ENCODE measurements around the gene STXBP6.

STXBP6 gene

DNA sequence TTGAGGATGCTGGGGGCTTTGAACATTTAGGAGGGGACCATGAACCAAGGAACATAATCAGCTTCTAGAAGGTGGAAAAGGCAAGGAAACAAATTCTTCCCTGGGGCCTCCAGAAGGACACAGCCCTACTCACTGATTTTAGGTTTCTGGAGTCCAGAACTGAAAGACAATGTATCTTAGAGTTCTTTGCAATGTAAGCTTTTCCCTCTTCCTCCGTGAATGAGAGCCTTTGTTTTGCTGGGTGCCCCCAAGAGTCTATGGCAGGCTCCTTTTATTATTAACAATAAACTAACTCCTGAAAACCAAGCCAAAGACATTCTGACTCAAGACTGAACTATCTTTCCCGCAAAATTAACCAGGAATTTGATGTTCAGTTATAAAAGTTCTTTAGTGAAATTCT, 204.1 kb downstream of the STXBP6 start:
- WGBS (ENCODE audit: insufficient coverage): 100% methylated on average over 1 of the region's 2 CpGs
- no peak for DNase-seq
- CTCF ChIA-PET: interaction anchor here (1.5 kb wide), 1 partner anchor 12 kb away, joined by 3 read pairs; no protein-coding TSS in a partner anchor
- POLR2A ChIA-PET: no interaction called here
- H3K27me3 ChIP-seq (replicated peaks in 2 of 5; ENCODE audit: control insufficient read depth in 4 of 5, insufficient read depth in 5 of 5, low read length in 4 of 5): no peaks in the 10 kb centered on the region
- no peak overlapping the region for H3K4me3 ChIP-seq (ENCODE audit: control insufficient read depth in 1 of 7, extremely low read depth in 1 of 7, insufficient read depth in 4 of 7, low read depth in 2 of 7, low read length in 6 of 7)
- no peak overlapping the region for H3K27ac ChIP-seq (ENCODE audit: insufficient read depth in 1 of 2, low read depth in 1 of 2, low read length in 2 of 2, poor library complexity in 1 of 2, severe bottlenecking in 2 of 2)
- no peaks in the 10 kb centered on the region for H3K36me3 ChIP-seq (ENCODE audit: control insufficient read depth in 4 of 4, insufficient read depth in 4 of 4, low read length in 3 of 4)
- H3K9me3 ChIP-seq (ENCODE audit: control extremely low read depth in 1 of 5, control insufficient read depth in 4 of 5, insufficient read depth in 2 of 5, low read depth in 1 of 5, low read length in 4 of 5): no peaks in the 10 kb centered on the region
- H3K4me1 ChIP-seq (ENCODE audit: control extremely low read depth in 1 of 4, control insufficient read depth in 4 of 4, insufficient read depth in 4 of 4, low read length in 3 of 4): peaks cover 0 to 5% (median under 1%) of the 10 kb centered on the region in 4 experiments

DNA sequence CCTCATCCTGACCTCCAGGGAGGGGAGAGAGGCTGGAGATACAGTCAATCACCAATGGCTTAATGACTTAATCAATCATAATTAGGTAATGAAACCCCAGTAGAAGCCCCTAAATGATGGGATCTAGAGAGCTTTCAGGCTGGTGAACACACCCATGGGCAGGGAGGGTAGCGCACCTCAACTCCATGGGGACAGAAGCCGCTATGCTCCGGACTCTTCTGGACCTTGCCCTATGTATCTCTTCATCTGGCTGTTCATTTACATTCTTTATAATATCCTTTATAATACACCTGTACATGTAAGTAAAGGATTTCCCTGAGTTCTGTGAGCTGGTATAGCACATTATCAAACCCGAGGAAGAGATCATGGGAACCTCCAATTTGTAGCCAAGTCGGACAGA, 205.9 kb downstream of the STXBP6 start:
- Histone ChIP-seq H3K4me1 (ENCODE audit: control extremely low read depth in 1 of 4, control insufficient read depth in 4 of 4, insufficient read depth in 4 of 4, low read length in 3 of 4) (peaks cover 0 to 5% (median under 1%) of the 10 kb centered on the region in 4 experiments), H3K27me3 (replicated peaks in 2 of 5; ENCODE audit: control insufficient read depth in 4 of 5, insufficient read depth in 5 of 5, low read length in 4 of 5) (no peaks in the 10 kb centered on the region), H3K9me3 (ENCODE audit: control extremely low read depth in 1 of 5, control insufficient read depth in 4 of 5, insufficient read depth in 2 of 5, low read depth in 1 of 5, low read length in 4 of 5) (no peaks in the 10 kb centered on the region), H3K36me3 (ENCODE audit: control insufficient read depth in 4 of 4, insufficient read depth in 4 of 4, low read length in 3 of 4) (no peaks in the 10 kb centered on the region), H3K27ac (ENCODE audit: insufficient read depth in 1 of 2, low read depth in 1 of 2, low read length in 2 of 2, poor library complexity in 1 of 2, severe bottlenecking in 2 of 2) (no peak overlapping the region), H3K4me3 (ENCODE audit: control insufficient read depth in 1 of 7, extremely low read depth in 1 of 7, insufficient read depth in 4 of 7, low read depth in 2 of 7, low read length in 6 of 7) (no peak overlapping the region)
- ChIA-PET POLR2A (no interaction called here), CTCF (no interaction called here)
- no peak for DNase-seq
- WGBS (ENCODE audit: insufficient coverage): 95% methylated on average over 2 of the region's 5 CpGs

DNA sequence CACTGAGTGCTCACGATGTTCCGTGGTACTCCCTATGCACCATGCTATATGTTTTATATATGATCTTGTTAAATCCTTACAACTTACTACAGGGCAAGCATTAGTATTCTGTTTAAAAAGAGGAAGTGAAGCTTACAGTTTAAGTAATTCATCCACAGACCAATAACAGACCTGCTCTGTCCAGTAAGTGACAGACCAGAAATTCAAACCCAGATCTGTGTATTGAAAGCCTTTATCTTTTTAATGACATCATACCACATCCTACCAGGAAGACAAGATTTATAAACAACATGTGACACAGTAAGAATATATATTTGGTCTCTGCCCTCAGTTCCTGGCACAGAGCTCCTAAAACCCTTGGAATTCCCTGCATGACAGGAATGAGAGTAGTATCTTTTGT, 206.5 kb downstream of the STXBP6 start:
- Histone ChIP-seq H3K36me3 (ENCODE audit: control insufficient read depth in 4 of 4, insufficient read depth in 4 of 4, low read length in 3 of 4) (no peaks in the 10 kb centered on the region), H3K27me3 (replicated peaks in 2 of 5; ENCODE audit: control insufficient read depth in 4 of 5, insufficient read depth in 5 of 5, low read length in 4 of 5) (no peaks in the 10 kb centered on the region), H3K4me3 (ENCODE audit: control insufficient read depth in 1 of 7, extremely low read depth in 1 of 7, insufficient read depth in 4 of 7, low read depth in 2 of 7, low read length in 6 of 7) (no peak overlapping the region), H3K9me3 (ENCODE audit: control extremely low read depth in 1 of 5, control insufficient read depth in 4 of 5, insufficient read depth in 2 of 5, low read depth in 1 of 5, low read length in 4 of 5) (no peaks in the 10 kb centered on the region), H3K27ac (ENCODE audit: insufficient read depth in 1 of 2, low read depth in 1 of 2, low read length in 2 of 2, poor library complexity in 1 of 2, severe bottlenecking in 2 of 2) (no peak overlapping the region), H3K4me1 (ENCODE audit: control extremely low read depth in 1 of 4, control insufficient read depth in 4 of 4, insufficient read depth in 4 of 4, low read length in 3 of 4) (peaks cover 0 to 5% (median under 1%) of the 10 kb centered on the region in 4 experiments)
- WGBS (ENCODE audit: insufficient coverage): no CpG with 5 or more reads among the region's 2 CpGs
- POLR2A ChIA-PET: no interaction called here
- CTCF ChIA-PET: no interaction called here
- DNase-seq: peak; percentile 14 to 83 (median 65)

DNA sequence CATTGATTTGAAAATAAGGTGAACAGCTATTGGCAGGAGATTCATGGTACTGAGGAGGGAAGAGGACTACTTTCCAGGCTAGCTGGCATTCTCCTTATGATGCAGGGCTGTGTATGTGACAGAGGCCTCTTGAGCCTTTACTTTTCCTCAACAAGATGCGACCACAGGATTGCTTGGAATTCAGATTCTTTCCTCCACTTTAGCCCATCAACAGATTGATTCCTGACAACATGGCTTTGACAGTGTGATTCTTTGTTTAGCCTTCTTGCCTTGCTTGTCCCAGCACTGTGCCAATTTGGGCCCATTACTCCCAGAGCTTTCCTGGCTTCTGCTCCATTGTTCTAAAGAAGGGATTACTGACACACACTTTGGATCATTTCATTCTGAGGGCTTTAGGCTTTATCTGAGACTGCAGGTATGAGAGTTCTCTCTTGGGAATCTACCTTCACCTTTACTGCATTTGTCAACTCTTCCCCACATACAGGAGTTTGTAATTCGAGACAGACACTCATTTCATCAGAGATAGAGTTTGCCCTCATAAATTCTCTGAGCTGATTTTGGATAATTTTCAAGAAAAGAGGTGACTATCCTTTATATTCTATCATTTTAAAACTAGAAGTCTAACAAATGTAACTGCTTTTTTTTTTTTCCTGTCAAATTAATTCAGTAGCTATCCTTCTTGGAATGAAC, 209.6 kb downstream of the STXBP6 start:
- H3K36me3 ChIP-seq (ENCODE audit: control insufficient read depth in 4 of 4, insufficient read depth in 4 of 4, low read length in 3 of 4): no peaks in the 10 kb centered on the region
- POLR2A ChIA-PET: no interaction called here
- WGBS (ENCODE audit: insufficient coverage): 100% methylated on average over 1 of the region's 2 CpGs
- H3K27ac ChIP-seq (ENCODE audit: insufficient read depth in 1 of 2, low read depth in 1 of 2, low read length in 2 of 2, poor library complexity in 1 of 2, severe bottlenecking in 2 of 2): no peak overlapping the region
- H3K4me1 ChIP-seq (ENCODE audit: control extremely low read depth in 1 of 4, control insufficient read depth in 4 of 4, insufficient read depth in 4 of 4, low read length in 3 of 4): peaks cover 0 to 5% (median under 1%) of the 10 kb centered on the region in 4 experiments
- no peaks in the 10 kb centered on the region for H3K27me3 ChIP-seq (replicated peaks in 2 of 5; ENCODE audit: control insufficient read depth in 4 of 5, insufficient read depth in 5 of 5, low read length in 4 of 5)
- DNase-seq: no peak
- no peak overlapping the region for H3K4me3 ChIP-seq (ENCODE audit: control insufficient read depth in 1 of 7, extremely low read depth in 1 of 7, insufficient read depth in 4 of 7, low read depth in 2 of 7, low read length in 6 of 7)
- CTCF ChIA-PET: interaction anchor here (1.1 to 1.2 kb wide), 2 partner anchors 34 to 263 kb away, joined by 3 read pairs; no protein-coding TSS in a partner anchor
- no peaks in the 10 kb centered on the region for H3K9me3 ChIP-seq (ENCODE audit: control extremely low read depth in 1 of 5, control insufficient read depth in 4 of 5, insufficient read depth in 2 of 5, low read depth in 1 of 5, low read length in 4 of 5)

DNA sequence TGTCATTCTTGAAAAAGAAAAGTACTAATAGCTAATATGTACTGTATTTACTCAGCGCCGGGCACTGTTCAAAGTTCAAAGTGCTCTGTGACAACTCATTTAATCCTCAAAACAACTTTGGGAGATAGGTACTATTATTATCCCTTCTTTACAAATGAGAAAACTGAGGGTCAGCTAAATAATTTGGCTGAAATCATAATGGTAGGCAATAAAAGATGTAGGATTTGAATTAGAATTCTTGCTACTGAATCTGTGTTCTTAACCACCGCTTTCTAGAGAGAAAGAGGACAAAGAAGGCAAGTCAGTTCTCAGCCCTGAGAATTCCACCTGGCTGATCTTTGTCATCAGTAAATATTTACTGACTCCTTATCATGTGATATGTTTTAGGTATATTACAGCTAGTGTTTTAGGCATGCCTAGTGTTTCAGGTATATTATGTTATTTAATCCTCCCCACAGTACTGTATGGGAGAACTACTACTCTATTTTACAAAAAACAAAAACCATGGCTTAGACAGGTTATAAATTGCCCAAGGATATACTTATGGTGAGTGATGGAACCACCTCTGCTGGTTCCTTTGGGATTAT, 210.2 kb downstream of the STXBP6 start:
- CTCF ChIA-PET: interaction anchor here (1.2 to 1.4 kb wide), 2 partner anchors 35 to 263 kb away, joined by 3 to 4 read pairs; no protein-coding TSS in a partner anchor
- 100% methylated on average over 1 of the region's 3 CpGs for WGBS (ENCODE audit: insufficient coverage)
- Histone ChIP-seq H3K27me3 (replicated peaks in 2 of 5; ENCODE audit: control insufficient read depth in 4 of 5, insufficient read depth in 5 of 5, low read length in 4 of 5) (no peaks in the 10 kb centered on the region), H3K4me3 (ENCODE audit: control insufficient read depth in 1 of 7, extremely low read depth in 1 of 7, insufficient read depth in 4 of 7, low read depth in 2 of 7, low read length in 6 of 7) (no peak overlapping the region), H3K36me3 (ENCODE audit: control insufficient read depth in 4 of 4, insufficient read depth in 4 of 4, low read length in 3 of 4) (no peaks in the 10 kb centered on the region), H3K27ac (ENCODE audit: insufficient read depth in 1 of 2, low read depth in 1 of 2, low read length in 2 of 2, poor library complexity in 1 of 2, severe bottlenecking in 2 of 2) (no peak overlapping the region), H3K4me1 (ENCODE audit: control extremely low read depth in 1 of 4, control insufficient read depth in 4 of 4, insufficient read depth in 4 of 4, low read length in 3 of 4) (peaks cover 0 to 5% (median under 1%) of the 10 kb centered on the region in 4 experiments), H3K9me3 (ENCODE audit: control extremely low read depth in 1 of 5, control insufficient read depth in 4 of 5, insufficient read depth in 2 of 5, low read depth in 1 of 5, low read length in 4 of 5) (no peaks in the 10 kb centered on the region)
- no peak for DNase-seq
- POLR2A ChIA-PET: no interaction called here

DNA sequence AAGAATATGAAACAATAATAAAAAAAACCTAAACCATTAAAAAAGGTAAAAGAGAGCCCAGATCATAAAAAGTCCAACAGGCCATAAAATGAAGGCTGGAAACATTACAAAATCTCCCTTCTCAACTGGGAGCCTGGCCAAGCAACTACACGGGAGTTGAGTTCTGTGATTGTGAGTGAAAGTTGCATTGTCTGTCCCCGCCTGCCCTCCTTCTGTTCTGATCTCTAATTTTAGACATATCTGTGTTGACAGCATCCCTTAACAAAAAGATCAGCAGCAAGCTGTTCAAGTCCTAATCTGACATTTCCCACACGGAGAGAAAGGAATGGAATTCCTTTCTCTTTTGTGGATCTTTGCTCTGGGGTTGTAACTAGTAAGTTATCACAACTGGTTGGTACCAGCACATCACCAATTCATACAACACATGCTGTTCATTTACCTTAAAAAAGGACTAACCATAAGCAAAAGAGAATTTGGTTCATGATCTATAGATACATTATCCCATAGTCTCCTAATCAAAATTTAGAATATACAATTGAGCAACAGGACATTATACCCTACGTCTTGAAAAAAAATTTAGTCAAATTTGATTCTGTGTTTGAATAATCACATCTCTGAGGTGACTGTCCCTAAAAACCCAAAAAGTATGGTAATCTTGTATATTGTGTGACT, 210.9 kb downstream of the STXBP6 start:
- Histone ChIP-seq H3K4me1 (ENCODE audit: control extremely low read depth in 1 of 4, control insufficient read depth in 4 of 4, insufficient read depth in 4 of 4, low read length in 3 of 4) (peaks cover 0 to 5% (median under 1%) of the 10 kb centered on the region in 4 experiments), H3K27ac (ENCODE audit: insufficient read depth in 1 of 2, low read depth in 1 of 2, low read length in 2 of 2, poor library complexity in 1 of 2, severe bottlenecking in 2 of 2) (no peak overlapping the region), H3K36me3 (ENCODE audit: control insufficient read depth in 4 of 4, insufficient read depth in 4 of 4, low read length in 3 of 4) (no peaks in the 10 kb centered on the region), H3K27me3 (replicated peaks in 2 of 5; ENCODE audit: control insufficient read depth in 4 of 5, insufficient read depth in 5 of 5, low read length in 4 of 5) (no peaks in the 10 kb centered on the region), H3K9me3 (ENCODE audit: control extremely low read depth in 1 of 5, control insufficient read depth in 4 of 5, insufficient read depth in 2 of 5, low read depth in 1 of 5, low read length in 4 of 5) (no peaks in the 10 kb centered on the region), H3K4me3 (ENCODE audit: control insufficient read depth in 1 of 7, extremely low read depth in 1 of 7, insufficient read depth in 4 of 7, low read depth in 2 of 7, low read length in 6 of 7) (no peak overlapping the region)
- 100% methylated on average over 1 of the region's 4 CpGs for WGBS (ENCODE audit: insufficient coverage)
- ChIA-PET CTCF (interaction anchor here (1.2 to 1.4 kb wide), 2 partner anchors 34 to 264 kb away, joined by 3 to 4 read pairs; no protein-coding TSS in a partner anchor), POLR2A (no interaction called here)
- DNase-seq: no peak
